ENCODE data around the gene FAM117B. TPM values are rescaled to one million over a fixed set of nuclear protein-coding genes. Genes with fewer than 3 reads are reported as not detected.
A peak's percentile ranks its signal among the peaks of the same experiment; 100 is the strongest.

The FAM117B gene
- total and polyA plus RNA-seq, 4 experiments from 2014 or later, result 4.8 to 27.1 (median 19.1) TPM

- intact Hi-C loops (cut with micrococcal nuclease), result no loop called here
- Mint-ChIP-seq H3K4me1 (peaks cover 9 to 25% (median 18%) of the 10 kb centered on the region in 4 donors), H3K36me3 (peaks cover 9 to 27% of the 10 kb centered on the region in 2 donors), H3K27me3 (no peaks in the 10 kb centered on the region), H3K27ac (no peak overlapping the region), H3K4me3 (no peak overlapping the region), H3K9me3 (peaks cover 0 to 5% (median 3%) of the 10 kb centered on the region in 8 donors)
- no peak for DNase-seq
- H3K27ac ChIP-seq (ENCODE audit: low read depth, low read length), result no peak overlapping the region
- no peaks in the 10 kb centered on the region for H3K9me3 ChIP-seq (ENCODE audit: control insufficient read depth in 1 of 2, low read length in 2 of 2)
- peaks cover 14% of the 10 kb centered on the region for H3K4me1 ChIP-seq (ENCODE audit: insufficient read depth, low read length)
- H3K36me3 ChIP-seq (ENCODE audit: insufficient read depth, low read length), result no peaks in the 10 kb centered on the region
- CTCF ChIA-PET (ENCODE audit: partially characterized antibody), result no interaction called here
- H3K4me3 ChIP-seq (ENCODE audit: low read length in 2 of 2), result no peak overlapping the region
- POLR2A ChIA-PET (ENCODE audit: partially characterized antibody), result no interaction called here
- no peaks in the 10 kb centered on the region for H3K27me3 ChIP-seq (ENCODE audit: insufficient read depth, low read length)
These were observed 86.9 kb downstream of the FAM117B start for GRCh38 chr2:202721621-202722020.

DNA sequence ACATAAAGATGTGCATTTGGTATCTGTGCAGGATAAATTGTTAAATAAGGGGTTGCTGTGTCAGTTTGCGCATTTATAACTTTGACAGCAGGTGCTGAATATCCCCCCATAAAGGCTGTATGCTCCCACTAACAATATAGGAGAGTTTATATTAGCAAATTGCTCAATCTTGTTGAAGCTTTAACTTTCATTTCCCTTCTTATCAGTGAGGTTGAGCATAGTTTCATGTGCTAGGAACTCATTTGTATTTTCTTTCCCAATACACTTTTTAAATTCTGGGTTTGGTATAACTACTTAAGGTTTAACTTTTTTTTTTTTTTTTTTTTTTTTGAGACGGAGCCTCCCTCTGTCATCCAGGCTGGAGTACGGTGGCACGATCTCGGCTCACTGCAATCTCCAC, 89.0 kb downstream of the FAM117B start:
- Mint-ChIP-seq H3K27ac (no peak overlapping the region), H3K4me1 (peaks cover 4 to 7% (median 7%) of the 10 kb centered on the region in 4 donors), H3K4me3 (no peak overlapping the region), H3K36me3 (peaks cover 18 to 31% of the 10 kb centered on the region in 2 donors), H3K27me3 (no peaks in the 10 kb centered on the region), H3K9me3 (no peaks in the 10 kb centered on the region)
- H3K27me3 ChIP-seq (ENCODE audit: insufficient read depth, low read length), result no peaks in the 10 kb centered on the region
- ChIA-PET CTCF (ENCODE audit: partially characterized antibody) (interaction anchor here (1.2 to 1.7 kb wide), 3 partner anchors 11 to 135 kb away, joined by 3 to 5 read pairs (median 5); no protein-coding TSS in a partner anchor), POLR2A (ENCODE audit: partially characterized antibody) (no interaction called here)
- no peaks in the 10 kb centered on the region for H3K9me3 ChIP-seq (ENCODE audit: control insufficient read depth in 1 of 2, low read length in 2 of 2)
- no peak overlapping the region for H3K27ac ChIP-seq (ENCODE audit: low read depth, low read length)
- H3K4me3 ChIP-seq (ENCODE audit: low read length in 2 of 2), result no peak overlapping the region
- no peaks in the 10 kb centered on the region for H3K36me3 ChIP-seq (ENCODE audit: insufficient read depth, low read length)
- no peaks in the 10 kb centered on the region for H3K4me1 ChIP-seq (ENCODE audit: insufficient read depth, low read length)
- intact Hi-C loops (cut with micrococcal nuclease), result no loop called here
- DNase-seq, result no peak

DNA sequence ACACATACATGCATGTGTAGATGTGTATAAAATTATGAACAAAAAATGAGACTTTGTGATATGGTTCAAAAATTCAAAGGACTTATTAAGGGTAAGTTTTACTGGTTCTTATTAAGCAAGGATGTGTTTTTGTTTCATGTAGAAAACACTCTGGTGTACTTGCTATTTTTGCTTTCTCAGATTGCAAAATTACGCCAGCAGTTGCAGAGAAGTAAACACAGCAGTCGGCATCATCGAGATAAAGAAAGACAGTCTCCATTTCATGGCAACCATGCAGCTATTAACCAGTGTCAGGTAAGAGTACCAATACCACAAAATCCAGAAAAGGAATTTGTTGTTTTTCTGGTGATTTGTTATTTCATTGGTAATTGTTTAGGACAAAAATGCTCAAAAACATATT, 91.3 kb downstream of the FAM117B start:
- Mint-ChIP-seq H3K27ac (no peak overlapping the region), H3K36me3 (peaks cover 29 to 47% of the 10 kb centered on the region in 2 donors), H3K4me1 (peaks cover 2 to 5% (median 5%) of the 10 kb centered on the region in 4 donors), H3K9me3 (peaks cover 0 to 3% (median 0%) of the 10 kb centered on the region in 8 donors), H3K4me3 (no peak overlapping the region), H3K27me3 (no peaks in the 10 kb centered on the region)
- H3K36me3 ChIP-seq (ENCODE audit: insufficient read depth, low read length), result no peaks in the 10 kb centered on the region
- intact Hi-C loops (cut with micrococcal nuclease), result no loop called here
- no peak overlapping the region for H3K27ac ChIP-seq (ENCODE audit: low read depth, low read length)
- H3K27me3 ChIP-seq (ENCODE audit: insufficient read depth, low read length), result no peaks in the 10 kb centered on the region
- H3K9me3 ChIP-seq (ENCODE audit: control insufficient read depth in 1 of 2, low read length in 2 of 2), result no peaks in the 10 kb centered on the region
- H3K4me1 ChIP-seq (ENCODE audit: insufficient read depth, low read length), result no peaks in the 10 kb centered on the region
- POLR2A ChIA-PET (ENCODE audit: partially characterized antibody), result no interaction called here
- CTCF ChIA-PET (ENCODE audit: partially characterized antibody), result interaction anchor here (1.3 kb wide), 1 partner anchor 26 kb away, joined by 7 read pairs; no protein-coding TSS in a partner anchor
- no peak overlapping the region for H3K4me3 ChIP-seq (ENCODE audit: low read length in 2 of 2)
- no peak for DNase-seq

- peaks cover 39 to 51% of the 10 kb centered on the region in 2 donors for H3K36me3 Mint-ChIP-seq
- Histone ChIP-seq H3K36me3 (ENCODE audit: insufficient read depth, low read length) (no peaks in the 10 kb centered on the region), H3K4me1 (ENCODE audit: insufficient read depth, low read length) (peaks cover 3% of the 10 kb centered on the region), H3K27me3 (ENCODE audit: insufficient read depth, low read length) (no peaks in the 10 kb centered on the region), H3K4me3 (ENCODE audit: low read length in 2 of 2) (no peak overlapping the region), H3K9me3 (ENCODE audit: control insufficient read depth in 1 of 2, low read length in 2 of 2) (no peaks in the 10 kb centered on the region), H3K27ac (ENCODE audit: low read depth, low read length) (no peak overlapping the region)
- no peak overlapping the region for H3K27ac Mint-ChIP-seq
- peaks cover 0 to 9% (median 4%) of the 10 kb centered on the region in 4 donors for H3K4me1 Mint-ChIP-seq
- H3K9me3 Mint-ChIP-seq, result peaks cover 0 to 21% (median 11%) of the 10 kb centered on the region in 8 donors
- no peaks in the 10 kb centered on the region for H3K27me3 Mint-ChIP-seq
- DNase-seq, result no peak
- ChIA-PET CTCF (ENCODE audit: partially characterized antibody) (no interaction called here), POLR2A (ENCODE audit: partially characterized antibody) (no interaction called here)
- intact Hi-C loops (cut with micrococcal nuclease), result no loop called here
- no peak overlapping the region for H3K4me3 Mint-ChIP-seq
These were observed 102.1 kb downstream of the FAM117B start for GRCh38 chr2:202736826-202737225.

DNA sequence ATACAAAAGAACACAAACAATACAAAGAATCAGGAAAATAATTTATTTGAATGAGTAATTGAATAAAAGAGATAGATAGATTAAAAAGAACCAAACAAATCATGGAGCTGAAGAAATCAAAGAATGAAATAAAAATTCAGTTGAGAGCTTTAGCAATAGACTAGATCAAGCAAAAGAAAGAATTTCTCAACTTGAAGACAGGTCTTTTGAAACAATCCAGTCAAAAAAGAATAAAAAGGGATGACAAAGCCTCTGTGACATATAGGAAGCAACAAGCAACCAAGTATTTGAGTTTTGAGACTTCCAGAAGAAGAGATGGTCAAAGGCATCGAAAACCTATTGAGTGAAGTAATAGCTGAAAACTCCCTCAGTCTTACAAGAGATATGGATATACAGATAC, 108.8 kb downstream of the FAM117B start:
- CTCF ChIA-PET (ENCODE audit: partially characterized antibody), result interaction anchor here (0.5 kb wide), 1 partner anchor 174 kb away, joined by 3 read pairs; no protein-coding TSS in a partner anchor
- no peaks in the 10 kb centered on the region for H3K4me1 ChIP-seq (ENCODE audit: insufficient read depth, low read length)
- H3K36me3 Mint-ChIP-seq, result peaks cover 33 to 43% of the 10 kb centered on the region in 2 donors

GRCh38 chr2:202749477-202749876, 114.7 kb downstream of the FAM117B start:
- ChIA-PET POLR2A (ENCODE audit: partially characterized antibody) (no interaction called here), CTCF (ENCODE audit: partially characterized antibody) (no interaction called here)
- no peak overlapping the region for H3K4me3 ChIP-seq (ENCODE audit: low read length in 2 of 2)
- H3K4me3 Mint-ChIP-seq, result no peak overlapping the region
- no peaks in the 10 kb centered on the region for H3K27me3 Mint-ChIP-seq
- H3K27me3 ChIP-seq (ENCODE audit: insufficient read depth, low read length), result no peaks in the 10 kb centered on the region
- H3K27ac Mint-ChIP-seq, result no peak overlapping the region
- peaks cover 0 to 8% (median 4%) of the 10 kb centered on the region in 8 donors for H3K9me3 Mint-ChIP-seq
- no peak for DNase-seq
- no peaks in the 10 kb centered on the region for H3K4me1 ChIP-seq (ENCODE audit: insufficient read depth, low read length)
- H3K9me3 ChIP-seq (ENCODE audit: control insufficient read depth in 1 of 2, low read length in 2 of 2), result no peaks in the 10 kb centered on the region
- peaks cover 15 to 27% of the 10 kb centered on the region in 2 donors for H3K36me3 Mint-ChIP-seq
- no peak overlapping the region for H3K27ac ChIP-seq (ENCODE audit: low read depth, low read length)
- intact Hi-C loops (cut with micrococcal nuclease), result no loop called here
- H3K4me1 Mint-ChIP-seq, result peaks cover 7 to 16% (median 9%) of the 10 kb centered on the region in 4 donors
- no peaks in the 10 kb centered on the region for H3K36me3 ChIP-seq (ENCODE audit: insufficient read depth, low read length)

More for the DNA sequence above, 108.8 kb downstream of the FAM117B start:
- H3K27ac ChIP-seq (ENCODE audit: low read depth, low read length), result no peak overlapping the region
- intact Hi-C loops (cut with micrococcal nuclease), result no loop called here
- POLR2A ChIA-PET (ENCODE audit: partially characterized antibody), result no interaction called here
- DNase-seq, result no peak
- Mint-ChIP-seq H3K27me3 (no peaks in the 10 kb centered on the region), H3K9me3 (peaks cover 4 to 27% (median 20%) of the 10 kb centered on the region in 8 donors), H3K4me1 (peaks cover 2 to 5% (median 3%) of the 10 kb centered on the region in 4 donors), H3K27ac (no peak overlapping the region), H3K4me3 (no peak overlapping the region)
- no peaks in the 10 kb centered on the region for H3K27me3 ChIP-seq (ENCODE audit: insufficient read depth, low read length)
- H3K4me3 ChIP-seq (ENCODE audit: low read length in 2 of 2), result no peak overlapping the region
- no peaks in the 10 kb centered on the region for H3K36me3 ChIP-seq (ENCODE audit: insufficient read depth, low read length)
- peaks cover 0 to 8% of the 10 kb centered on the region in 2 donors for H3K9me3 ChIP-seq (ENCODE audit: control insufficient read depth in 1 of 2, low read length in 2 of 2)

GRCh38 chr2:202750763-202751427, 116.1 kb downstream of the FAM117B start:
- Mint-ChIP-seq H3K9me3 (peaks cover 0 to 2% (median 0%) of the 10 kb centered on the region in 8 donors), H3K36me3 (peaks cover 17 to 22% of the 10 kb centered on the region in 2 donors), H3K4me3 (no peak overlapping the region), H3K27ac (peak overlapping the region in 2 of 7 donors; percentile 9 to 18), H3K4me1 (peaks cover 5 to 20% (median 9%) of the 10 kb centered on the region in 4 donors), H3K27me3 (no peaks in the 10 kb centered on the region)
- intact Hi-C loops (cut with micrococcal nuclease), result no loop called here
- no peak for DNase-seq
- CTCF ChIA-PET (ENCODE audit: partially characterized antibody), result interaction anchor here (0.9 to 2.1 kb wide), 2 partner anchors 120 to 162 kb away, joined by 3 to 7 read pairs; no protein-coding TSS in a partner anchor
- no peaks in the 10 kb centered on the region for H3K4me1 ChIP-seq (ENCODE audit: insufficient read depth, low read length)
- H3K27ac ChIP-seq (ENCODE audit: low read depth, low read length), result no peak overlapping the region
- H3K36me3 ChIP-seq (ENCODE audit: insufficient read depth, low read length), result no peaks in the 10 kb centered on the region
- H3K27me3 ChIP-seq (ENCODE audit: insufficient read depth, low read length), result no peaks in the 10 kb centered on the region
- POLR2A ChIA-PET (ENCODE audit: partially characterized antibody), result interaction anchor here (1.6 kb wide), 1 partner anchor 13 kb away, joined by 3 read pairs; no protein-coding TSS in a partner anchor
- H3K9me3 ChIP-seq (ENCODE audit: control insufficient read depth in 1 of 2, low read length in 2 of 2), result no peaks in the 10 kb centered on the region
- H3K4me3 ChIP-seq (ENCODE audit: low read length in 2 of 2), result no peak overlapping the region
